Measurements from ENCODE around the gene ZC3H4.

Gene ZC3H4

DNA sequence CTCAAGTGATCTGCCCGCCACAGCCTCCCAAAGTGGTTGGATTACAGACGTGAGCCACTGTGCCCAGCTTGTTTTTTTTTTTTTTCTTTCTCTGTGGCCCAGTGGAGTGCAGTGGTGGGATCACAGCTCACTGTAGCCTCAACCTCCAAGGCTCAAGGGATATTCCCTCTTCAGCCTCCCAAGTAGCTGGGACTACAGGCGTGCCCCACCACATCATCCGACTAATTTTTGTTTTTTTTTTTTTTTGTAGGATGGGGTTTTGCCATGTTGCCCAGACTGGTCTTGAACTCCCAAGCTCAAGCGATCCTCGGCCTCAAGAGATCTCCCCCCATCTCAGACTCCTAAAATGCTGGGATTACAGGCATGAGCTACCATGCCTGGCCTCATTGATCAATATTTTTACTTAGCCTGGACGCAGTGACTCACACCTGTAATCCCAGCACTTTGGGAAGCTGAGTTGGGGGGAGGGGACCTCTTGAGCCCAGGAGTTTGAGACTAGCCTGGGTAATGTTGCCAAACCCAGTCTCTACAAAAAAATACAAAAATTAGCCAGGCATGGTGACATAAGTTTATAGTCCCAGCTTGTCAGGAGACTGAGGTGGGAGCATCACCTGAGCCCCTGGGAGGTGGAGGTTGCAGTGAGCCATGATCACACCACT lies 18.7 kb upstream of the ZC3H4 start:
- no peaks in the 10 kb centered on the region for H3K27me3 ChIP-seq (ENCODE audit: control insufficient read depth, insufficient read depth, low read length)
- H3K36me3 ChIP-seq (ENCODE audit: insufficient read depth, low read length), result peaks cover 14% of the 10 kb centered on the region
- peak overlapping the region; percentile 94 for H3K4me2 ChIP-seq (ENCODE audit: low read length)
- peaks cover 31% of the 10 kb centered on the region for H3K4me1 ChIP-seq (ENCODE audit: control insufficient read depth, insufficient read depth, low read length)
- peak overlapping the region; percentile 94 for H3K4me3 ChIP-seq (ENCODE audit: low read length)
- peak overlapping the region; percentile 99 for H3K9ac ChIP-seq (ENCODE audit: low read depth, low read length)
- H3K9me3 ChIP-seq (replicated peaks; ENCODE audit: low read length), result no peaks in the 10 kb centered on the region

GRCh38 chr19:47130589-47131227 lies 17.1 kb upstream of the ZC3H4 start, which contains the start of gene SAE1:
TSS of gene SAE1 (plus strand) at chr19:47130835. CDS start at chr19:47130931, 96 bp downstream.
- Histone ChIP-seq H3K9ac (ENCODE audit: low read depth, low read length) (peak within 1 kb of the TSS; percentile 99), H3K4me2 (ENCODE audit: low read length) (peak within 1 kb of the TSS; percentile 94), H3K4me1 (ENCODE audit: control insufficient read depth, insufficient read depth, low read length) (peaks cover 31% of the 10 kb centered on the region), H3K9me3 (replicated peaks; ENCODE audit: low read length) (no peaks in the 10 kb centered on the region), H3K36me3 (ENCODE audit: insufficient read depth, low read length) (peaks cover 14% of the 10 kb centered on the region), H3K27me3 (ENCODE audit: control insufficient read depth, insufficient read depth, low read length) (no peaks in the 10 kb centered on the region), H3K4me3 (ENCODE audit: low read length) (peak within 1 kb of the TSS; percentile 94)

- Histone ChIP-seq H3K4me1 (ENCODE audit: control insufficient read depth, insufficient read depth, low read length) (peaks cover 26% of the 10 kb centered on the region), H3K27me3 (ENCODE audit: control insufficient read depth, insufficient read depth, low read length) (no peaks in the 10 kb centered on the region), H3K9ac (ENCODE audit: low read depth, low read length) (no peak overlapping the region), H3K4me3 (ENCODE audit: low read length) (no peak overlapping the region), H3K36me3 (ENCODE audit: insufficient read depth, low read length) (peaks cover 10% of the 10 kb centered on the region), H3K4me2 (ENCODE audit: low read length) (peak overlapping the region; percentile 24), H3K9me3 (replicated peaks; ENCODE audit: low read length) (no peaks in the 10 kb centered on the region)
Measured at GRCh38 chr19:47130120-47130588, 16.6 kb upstream of the ZC3H4 start.

DNA sequence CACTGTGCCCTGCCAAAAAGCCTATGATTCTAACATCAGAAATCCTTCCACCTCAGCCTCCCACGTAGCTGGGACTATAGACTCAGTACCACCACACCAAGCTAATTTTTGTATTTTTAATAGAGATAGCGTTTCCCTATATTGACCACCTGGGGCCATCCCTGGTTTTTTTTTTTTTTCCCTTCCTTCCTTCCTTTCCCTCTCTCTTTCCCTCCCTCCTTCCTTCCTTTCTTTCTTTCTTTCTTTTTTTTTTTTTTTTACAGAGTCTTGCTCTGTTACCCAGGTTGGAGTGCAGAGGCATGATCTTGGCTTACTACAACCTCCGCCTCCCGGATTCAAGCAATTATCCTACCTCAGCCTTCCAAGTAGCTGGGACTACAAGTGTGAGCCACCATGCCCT lies 16.0 kb upstream of the ZC3H4 start:
- Histone ChIP-seq H3K9me3 (replicated peaks; ENCODE audit: low read length) (no peaks in the 10 kb centered on the region), H3K4me2 (ENCODE audit: low read length) (no peak overlapping the region), H3K4me1 (ENCODE audit: control insufficient read depth, insufficient read depth, low read length) (peaks cover 24% of the 10 kb centered on the region), H3K9ac (ENCODE audit: low read depth, low read length) (no peak overlapping the region), H3K36me3 (ENCODE audit: insufficient read depth, low read length) (peaks cover 10% of the 10 kb centered on the region), H3K27me3 (ENCODE audit: control insufficient read depth, insufficient read depth, low read length) (no peaks in the 10 kb centered on the region), H3K4me3 (ENCODE audit: low read length) (no peak overlapping the region)

- Histone ChIP-seq H3K27me3 (ENCODE audit: control insufficient read depth, insufficient read depth, low read length) (no peaks in the 10 kb centered on the region), H3K4me3 (ENCODE audit: low read length) (no peak overlapping the region), H3K36me3 (ENCODE audit: insufficient read depth, low read length) (no peaks in the 10 kb centered on the region), H3K9ac (ENCODE audit: low read depth, low read length) (no peak overlapping the region), H3K4me1 (ENCODE audit: control insufficient read depth, insufficient read depth, low read length) (peaks cover 19% of the 10 kb centered on the region), H3K9me3 (replicated peaks; ENCODE audit: low read length) (no peaks in the 10 kb centered on the region), H3K4me2 (ENCODE audit: low read length) (no peak overlapping the region)
Measured at GRCh38 chr19:47125669-47125938, 12.0 kb upstream of the ZC3H4 start.

- no peaks in the 10 kb centered on the region for H3K9me3 ChIP-seq (replicated peaks; ENCODE audit: low read length)
- H3K4me3 ChIP-seq (ENCODE audit: low read length), result no peak overlapping the region
- no peaks in the 10 kb centered on the region for H3K36me3 ChIP-seq (ENCODE audit: insufficient read depth, low read length)
- H3K27me3 ChIP-seq (ENCODE audit: control insufficient read depth, insufficient read depth, low read length), result no peaks in the 10 kb centered on the region
- peaks cover 20% of the 10 kb centered on the region for H3K4me1 ChIP-seq (ENCODE audit: control insufficient read depth, insufficient read depth, low read length)
- no peak overlapping the region for H3K4me2 ChIP-seq (ENCODE audit: low read length)
- no peak overlapping the region for H3K9ac ChIP-seq (ENCODE audit: low read depth, low read length)
Measured at GRCh38 chr19:47124937-47125668, 11.5 kb upstream of the ZC3H4 start.

DNA sequence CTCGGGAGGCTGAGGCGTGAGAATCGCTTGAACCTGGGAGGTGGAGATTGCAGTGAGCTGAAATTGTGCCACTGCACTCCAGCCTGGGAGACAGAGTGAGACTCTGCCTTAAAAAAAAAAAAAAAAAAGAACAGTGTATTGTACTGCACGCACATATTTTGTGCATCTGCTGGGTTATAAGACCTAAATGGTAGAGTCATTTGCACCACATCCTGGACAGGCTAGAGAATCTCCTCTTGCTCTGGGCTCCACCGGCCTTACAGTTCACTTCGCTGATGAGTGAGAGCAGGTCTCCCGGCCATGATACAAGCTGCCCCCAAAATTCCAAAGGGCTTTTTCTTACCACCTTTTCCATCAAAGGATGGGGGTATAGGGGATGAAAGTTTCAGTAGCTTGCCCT lies 9.8 kb upstream of the ZC3H4 start:
- Histone ChIP-seq H3K4me1 (ENCODE audit: control insufficient read depth, insufficient read depth, low read length) (peaks cover 20% of the 10 kb centered on the region), H3K9ac (ENCODE audit: low read depth, low read length) (no peak overlapping the region), H3K9me3 (replicated peaks; ENCODE audit: low read length) (no peaks in the 10 kb centered on the region), H3K4me2 (ENCODE audit: low read length) (no peak overlapping the region), H3K36me3 (ENCODE audit: insufficient read depth, low read length) (no peaks in the 10 kb centered on the region), H3K4me3 (ENCODE audit: low read length) (no peak overlapping the region), H3K27me3 (ENCODE audit: control insufficient read depth, insufficient read depth, low read length) (no peaks in the 10 kb centered on the region)

- Histone ChIP-seq H3K27me3 (ENCODE audit: control insufficient read depth, insufficient read depth, low read length) (no peaks in the 10 kb centered on the region), H3K9me3 (replicated peaks; ENCODE audit: low read length) (no peaks in the 10 kb centered on the region), H3K4me1 (ENCODE audit: control insufficient read depth, insufficient read depth, low read length) (peaks cover 20% of the 10 kb centered on the region), H3K36me3 (ENCODE audit: insufficient read depth, low read length) (no peaks in the 10 kb centered on the region), H3K4me3 (ENCODE audit: low read length) (no peak overlapping the region), H3K4me2 (ENCODE audit: low read length) (peak overlapping the region; percentile 50), H3K9ac (ENCODE audit: low read depth, low read length) (peak overlapping the region; percentile 32)
Measured at GRCh38 chr19:47122359-47123335, 9.1 kb upstream of the ZC3H4 start.

DNA sequence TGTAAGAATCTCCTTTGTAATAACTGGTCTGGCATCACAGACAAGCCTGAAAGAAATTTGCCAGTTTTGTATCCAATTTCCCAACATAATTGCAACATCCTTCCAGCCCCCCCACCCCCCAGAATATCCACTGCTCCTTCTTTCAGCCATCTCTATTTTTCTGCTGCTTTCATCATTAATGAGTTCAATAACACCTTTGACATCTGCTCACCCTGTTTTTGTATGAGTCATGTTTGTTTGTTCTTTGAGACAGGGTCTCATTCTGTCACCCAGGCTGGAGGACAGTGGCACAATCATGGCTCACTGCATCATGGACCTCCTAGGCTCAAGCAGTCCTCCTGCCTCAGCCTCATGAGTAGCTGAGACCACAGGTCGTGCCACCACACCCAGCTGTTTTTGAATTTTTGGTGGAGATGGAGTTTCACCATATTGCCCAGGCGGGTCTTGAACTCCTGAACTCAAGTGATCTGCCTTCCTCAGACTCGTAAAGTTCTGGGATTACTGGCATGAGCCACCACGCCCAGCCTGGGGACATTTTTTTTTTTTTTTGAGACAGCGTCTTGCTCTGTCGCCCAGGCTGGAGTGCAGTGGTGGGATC lies 7.0 kb upstream of the ZC3H4 start:
- Histone ChIP-seq H3K4me1 (ENCODE audit: control insufficient read depth, insufficient read depth, low read length) (peaks cover 20% of the 10 kb centered on the region), H3K9ac (ENCODE audit: low read depth, low read length) (no peak overlapping the region), H3K4me2 (ENCODE audit: low read length) (no peak overlapping the region), H3K36me3 (ENCODE audit: insufficient read depth, low read length) (no peaks in the 10 kb centered on the region), H3K4me3 (ENCODE audit: low read length) (no peak overlapping the region), H3K27me3 (ENCODE audit: control insufficient read depth, insufficient read depth, low read length) (no peaks in the 10 kb centered on the region), H3K9me3 (replicated peaks; ENCODE audit: low read length) (no peaks in the 10 kb centered on the region)

- Histone ChIP-seq H3K9me3 (replicated peaks; ENCODE audit: low read length) (no peaks in the 10 kb centered on the region), H3K4me3 (ENCODE audit: low read length) (peak overlapping the region; percentile 84), H3K9ac (ENCODE audit: low read depth, low read length) (peak overlapping the region; percentile 98), H3K4me1 (ENCODE audit: control insufficient read depth, insufficient read depth, low read length) (peaks cover 13% of the 10 kb centered on the region), H3K27me3 (ENCODE audit: control insufficient read depth, insufficient read depth, low read length) (no peaks in the 10 kb centered on the region), H3K36me3 (ENCODE audit: insufficient read depth, low read length) (peaks cover 9% of the 10 kb centered on the region), H3K4me2 (ENCODE audit: low read length) (peak overlapping the region; percentile 91)
Measured at GRCh38 chr19:47113850-47114651, 475 bp upstream of the ZC3H4 start.
